GM19438 (cell line): ENCODE results near the gene CYRIA.

Source experiments
- ATAC-seq: cut with Tn5 transposase; IDR thresholded peaks from one replicate; pipeline ENCODE4 v1.9.1; 2021; ENCODE audit warnings: low read depth; ENCODE audit not compliant: unreplicated experiment

Gene CYRIA

GRCh38 chr2:16665748-16666448 is at the start of gene CYRIA:
TSS of gene CYRIA (minus strand) at chr2:16665834. CDS start at chr2:16588119, 77,715 bp downstream.
- ATAC-seq, result peak; percentile 61

- ATAC-seq, result no peak
These were observed 47.4 kb upstream of the CYRIA start for GRCh38 chr2:16713011-16713423.

GRCh38 chr2:16709769-16710168 is 44.1 kb upstream of the CYRIA start:
- no peak for ATAC-seq

- no peak for ATAC-seq
These were observed 42.5 kb upstream of the CYRIA start for GRCh38 chr2:16708173-16708572.

GRCh38 chr2:16707014-16707623 is 41.5 kb upstream of the CYRIA start:
- ATAC-seq, result no peak

GRCh38 chr2:16700551-16701259 is 35.1 kb upstream of the CYRIA start:
- no peak for ATAC-seq

- no peak for ATAC-seq
These were observed 28.2 kb upstream of the CYRIA start for GRCh38 chr2:16693854-16694253.

- ATAC-seq, result no peak
These were observed 25.6 kb upstream of the CYRIA start for GRCh38 chr2:16691261-16691660.

- no peak for ATAC-seq
These were observed 22.3 kb upstream of the CYRIA start for GRCh38 chr2:16687955-16688354.

GRCh38 chr2:16687222-16687621 is 21.6 kb upstream of the CYRIA start:
- no peak for ATAC-seq

GRCh38 chr2:16686641-16687040 is 21.0 kb upstream of the CYRIA start:
- no peak for ATAC-seq

GRCh38 chr2:16685340-16685715 is 19.7 kb upstream of the CYRIA start:
- ATAC-seq, result no peak

GRCh38 chr2:16684676-16685339 is 19.2 kb upstream of the CYRIA start:
- no peak for ATAC-seq

- ATAC-seq, result no peak
These were observed 17.9 kb upstream of the CYRIA start for GRCh38 chr2:16683576-16683975.

GRCh38 chr2:16682431-16683118 is 16.9 kb upstream of the CYRIA start:
- ATAC-seq, result no peak

GRCh38 chr2:16680781-16681180 is 15.1 kb upstream of the CYRIA start:
- ATAC-seq, result no peak

GRCh38 chr2:16680304-16680703 is 14.7 kb upstream of the CYRIA start:
- no peak for ATAC-seq

- no peak for ATAC-seq
These were observed 13.3 kb upstream of the CYRIA start for GRCh38 chr2:16678964-16679363.

GRCh38 chr2:16677875-16678274 is 12.2 kb upstream of the CYRIA start:
- no peak for ATAC-seq

GRCh38 chr2:16675781-16676180 is 10.1 kb upstream of the CYRIA start:
- no peak for ATAC-seq

- no peak for ATAC-seq
These were observed 8.5 kb upstream of the CYRIA start for GRCh38 chr2:16674154-16674553.
